Activated naive CD8-positive, alpha-beta T cell treated with anti-CD3 and anti-CD28 coated beads, Interleukin-2, amount 50 U/mL, for 24 hours (primary cell): ENCODE measurements around the gene SPINT2.

ENCODE experiments used
- ATAC-seq: fragments of 150-1000 bp; cut with Tn5 transposase; one replicate; pipeline ENCODE4 v1.10.0; 2021
- DNase-seq: peaks from one replicate; pipeline ENCODE4 v3.0.0; 2021
- H3K27ac Mint-ChIP-seq: one replicate; pipeline ENCODE4 v1.8.0; 2021; ENCODE audit warnings: mild to moderate bottlenecking, mixed read lengths
- H3K27me3 Mint-ChIP-seq: one replicate; pipeline ENCODE4 v1.8.0; 2021; ENCODE audit warnings: mixed read lengths
- H3K36me3 Mint-ChIP-seq: one replicate; pipeline ENCODE4 v1.8.0; 2021; ENCODE audit warnings: low read depth, mixed read lengths
- H3K4me1 Mint-ChIP-seq: one replicate; pipeline ENCODE4 v1.8.0; 2021; ENCODE audit warnings: mixed read lengths
- H3K4me3 Mint-ChIP-seq: one replicate; pipeline ENCODE4 v1.8.0; 2021; ENCODE audit warnings: mild to moderate bottlenecking, moderate library complexity, mixed read lengths
- H3K9me3 Mint-ChIP-seq: one replicate; pipeline ENCODE4 v1.8.0; 2021; ENCODE audit warnings: mixed read lengths

The SPINT2 gene

DNA sequence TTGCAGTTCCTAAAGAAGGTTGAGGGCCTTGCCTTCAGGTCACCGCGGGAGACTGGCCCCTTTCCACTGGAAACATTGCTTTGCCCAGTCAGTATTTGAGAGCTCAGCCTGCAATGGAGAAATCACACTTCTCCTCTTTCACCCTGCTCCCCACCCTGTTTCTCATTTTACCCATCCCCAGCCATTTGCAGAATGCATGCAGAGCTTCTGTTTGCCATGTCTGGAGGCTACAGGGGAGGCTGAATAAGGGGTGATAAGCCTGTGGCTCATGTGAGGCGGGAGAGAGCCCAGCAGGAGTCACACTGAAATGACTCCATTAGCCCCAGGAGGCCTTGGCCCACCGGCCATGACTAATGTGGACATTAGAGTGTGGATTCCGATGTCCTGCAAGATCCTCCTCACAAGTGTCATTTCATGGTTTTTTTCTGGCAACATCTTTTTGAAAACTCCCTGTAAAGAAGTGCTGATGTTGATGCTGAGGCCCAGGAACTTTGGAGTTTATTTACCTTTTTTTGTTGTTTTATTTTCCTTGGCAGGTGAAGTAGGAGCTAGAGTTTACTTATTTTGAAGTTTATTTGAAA is 6.3 kb downstream of the SPINT2 start:
- H3K4me3 Mint-ChIP-seq, result no peak overlapping the region
- DNase-seq, result no peak
- peaks cover 13% of the 10 kb centered on the region for H3K4me1 Mint-ChIP-seq
- H3K36me3 Mint-ChIP-seq, result no peaks in the 10 kb centered on the region
- no peaks in the 10 kb centered on the region for H3K27me3 Mint-ChIP-seq
- no peak for ATAC-seq
- H3K9me3 Mint-ChIP-seq, result no peaks in the 10 kb centered on the region
- no peak overlapping the region for H3K27ac Mint-ChIP-seq

GRCh38 chr19:38273499-38273898 is 9.1 kb downstream of the SPINT2 start:
- Mint-ChIP-seq H3K27me3 (no peaks in the 10 kb centered on the region), H3K4me1 (peaks cover 7% of the 10 kb centered on the region), H3K9me3 (no peaks in the 10 kb centered on the region), H3K4me3 (no peak overlapping the region), H3K27ac (no peak overlapping the region), H3K36me3 (no peaks in the 10 kb centered on the region)
- no peak for ATAC-seq
- no peak for DNase-seq

DNA sequence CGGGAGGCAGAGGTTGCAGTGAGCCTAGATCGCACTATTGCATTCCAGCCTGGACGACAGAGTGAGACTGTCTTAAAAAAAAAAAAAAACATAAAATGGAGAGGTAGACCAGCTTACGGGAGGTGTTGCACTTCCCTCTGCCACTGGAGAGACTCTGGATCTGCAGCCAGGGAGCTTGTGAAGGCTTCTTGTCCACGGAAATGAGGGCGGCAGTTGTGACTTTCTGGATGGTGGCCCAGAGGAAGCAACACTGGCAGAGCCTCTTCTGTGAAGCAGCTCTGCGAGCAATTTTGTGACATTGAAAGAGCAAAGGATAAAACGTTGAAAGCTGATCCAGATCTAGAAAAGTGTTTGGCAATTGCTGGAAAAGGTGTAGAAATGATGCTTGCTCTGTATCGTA is 10.4 kb downstream of the SPINT2 start:
- Mint-ChIP-seq H3K27me3 (no peaks in the 10 kb centered on the region), H3K4me3 (no peak overlapping the region), H3K27ac (no peak overlapping the region), H3K36me3 (no peaks in the 10 kb centered on the region), H3K9me3 (no peaks in the 10 kb centered on the region), H3K4me1 (peaks cover 7% of the 10 kb centered on the region)
- ATAC-seq (no peak), DNase-seq (no peak)

DNA sequence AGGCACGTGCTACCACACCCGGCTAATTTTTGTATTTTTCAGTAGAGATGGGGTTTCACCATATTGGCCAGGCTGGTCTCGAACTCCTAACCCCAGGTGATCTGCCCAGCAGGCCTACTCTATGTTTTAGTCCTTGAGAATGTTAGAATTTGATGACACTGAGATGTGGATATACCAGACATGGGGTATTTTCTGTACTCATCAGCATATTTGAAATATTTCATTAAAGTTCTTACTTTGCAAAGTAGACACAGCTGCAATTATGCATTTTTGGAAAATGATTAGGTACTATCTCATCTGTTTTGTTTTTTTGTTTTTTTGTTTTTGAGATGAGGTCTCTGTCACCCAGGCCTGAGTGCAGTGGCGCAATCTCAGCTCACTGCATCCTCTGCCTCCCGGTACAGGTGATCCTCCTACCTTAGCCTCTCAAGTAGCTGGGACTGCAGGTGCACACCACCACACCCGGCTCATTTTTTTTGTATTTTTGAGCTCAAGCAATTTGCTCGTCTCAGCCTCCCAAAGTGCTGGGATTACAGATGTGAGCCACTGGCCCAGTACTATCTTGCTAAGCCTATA is 12.7 kb downstream of the SPINT2 start:
- H3K27ac Mint-ChIP-seq, result no peak overlapping the region
- ATAC-seq (no peak), DNase-seq (no peak)
- H3K9me3 Mint-ChIP-seq, result no peaks in the 10 kb centered on the region
- H3K36me3 Mint-ChIP-seq, result no peaks in the 10 kb centered on the region
- no peaks in the 10 kb centered on the region for H3K27me3 Mint-ChIP-seq
- H3K4me3 Mint-ChIP-seq, result no peak overlapping the region
- H3K4me1 Mint-ChIP-seq, result peaks cover 5% of the 10 kb centered on the region

- H3K4me1 Mint-ChIP-seq, result peaks cover 7% of the 10 kb centered on the region
- no peaks in the 10 kb centered on the region for H3K27me3 Mint-ChIP-seq
- no peaks in the 10 kb centered on the region for H3K9me3 Mint-ChIP-seq
- H3K4me3 Mint-ChIP-seq, result no peak overlapping the region
- ATAC-seq (no peak), DNase-seq (no peak)
- no peak overlapping the region for H3K27ac Mint-ChIP-seq
- no peaks in the 10 kb centered on the region for H3K36me3 Mint-ChIP-seq
Observed at GRCh38 chr19:38277549-38277948, 13.2 kb downstream of the SPINT2 start.

DNA sequence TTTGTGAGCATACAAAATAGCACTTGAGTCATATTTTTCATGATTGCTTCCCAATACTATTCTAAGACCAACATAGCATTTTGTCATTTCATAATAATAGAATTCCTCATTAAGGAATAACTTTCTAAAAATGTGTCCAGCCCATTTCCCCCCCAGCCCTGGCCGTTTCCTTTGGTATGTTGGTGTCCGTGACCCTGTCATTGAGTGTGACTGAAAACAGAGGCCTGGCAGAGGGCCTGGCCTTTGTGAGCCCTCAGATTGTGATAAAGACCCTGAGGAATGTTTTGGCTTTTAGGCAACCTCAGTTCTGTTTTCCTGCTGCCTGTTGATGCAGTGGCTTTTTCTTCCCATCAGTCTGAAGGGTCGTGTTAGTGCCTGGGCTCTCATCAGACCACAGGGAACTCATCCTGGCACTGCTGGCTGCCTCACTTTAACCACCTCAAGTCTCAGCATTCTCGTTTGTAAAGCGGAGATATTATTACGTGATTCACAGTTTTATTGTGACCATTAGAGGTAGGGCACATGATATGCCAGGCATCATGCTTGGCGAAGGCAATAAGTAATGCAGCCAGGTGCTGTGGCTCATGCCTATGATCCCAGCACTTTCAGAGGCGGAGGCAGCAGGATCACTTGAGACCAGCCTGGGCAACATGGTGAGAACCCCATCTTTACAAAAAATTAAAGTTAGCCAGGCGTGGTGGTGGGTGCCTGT is 13.8 kb downstream of the SPINT2 start:
- no peak for DNase-seq
- H3K4me3 Mint-ChIP-seq, result no peak overlapping the region
- H3K9me3 Mint-ChIP-seq, result no peaks in the 10 kb centered on the region
- no peaks in the 10 kb centered on the region for H3K36me3 Mint-ChIP-seq
- no peak for ATAC-seq
- H3K4me1 Mint-ChIP-seq, result peaks cover 7% of the 10 kb centered on the region
- H3K27ac Mint-ChIP-seq, result no peak overlapping the region
- H3K27me3 Mint-ChIP-seq, result no peaks in the 10 kb centered on the region

DNA sequence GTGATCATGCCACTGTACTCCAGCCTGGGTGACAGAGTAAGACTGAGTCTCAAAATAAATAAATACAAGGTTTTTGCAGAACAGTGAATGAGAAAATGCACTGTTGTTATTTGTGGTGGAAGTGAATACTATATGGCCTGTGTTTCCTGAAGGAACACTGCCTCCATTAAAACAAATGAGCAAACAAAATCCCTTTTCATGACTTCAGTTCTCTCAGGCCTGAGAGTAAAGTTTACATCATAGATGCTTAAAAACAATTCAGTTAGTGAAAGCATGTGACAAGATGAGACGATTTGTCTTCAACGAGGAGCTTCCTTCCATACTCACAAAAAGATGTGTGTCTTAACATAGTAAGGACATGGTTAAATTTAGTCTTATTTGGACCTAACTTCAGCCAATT is 14.4 kb downstream of the SPINT2 start:
- Mint-ChIP-seq H3K4me1 (peaks cover 7% of the 10 kb centered on the region), H3K36me3 (no peaks in the 10 kb centered on the region)
- ATAC-seq, result no peak

DNA sequence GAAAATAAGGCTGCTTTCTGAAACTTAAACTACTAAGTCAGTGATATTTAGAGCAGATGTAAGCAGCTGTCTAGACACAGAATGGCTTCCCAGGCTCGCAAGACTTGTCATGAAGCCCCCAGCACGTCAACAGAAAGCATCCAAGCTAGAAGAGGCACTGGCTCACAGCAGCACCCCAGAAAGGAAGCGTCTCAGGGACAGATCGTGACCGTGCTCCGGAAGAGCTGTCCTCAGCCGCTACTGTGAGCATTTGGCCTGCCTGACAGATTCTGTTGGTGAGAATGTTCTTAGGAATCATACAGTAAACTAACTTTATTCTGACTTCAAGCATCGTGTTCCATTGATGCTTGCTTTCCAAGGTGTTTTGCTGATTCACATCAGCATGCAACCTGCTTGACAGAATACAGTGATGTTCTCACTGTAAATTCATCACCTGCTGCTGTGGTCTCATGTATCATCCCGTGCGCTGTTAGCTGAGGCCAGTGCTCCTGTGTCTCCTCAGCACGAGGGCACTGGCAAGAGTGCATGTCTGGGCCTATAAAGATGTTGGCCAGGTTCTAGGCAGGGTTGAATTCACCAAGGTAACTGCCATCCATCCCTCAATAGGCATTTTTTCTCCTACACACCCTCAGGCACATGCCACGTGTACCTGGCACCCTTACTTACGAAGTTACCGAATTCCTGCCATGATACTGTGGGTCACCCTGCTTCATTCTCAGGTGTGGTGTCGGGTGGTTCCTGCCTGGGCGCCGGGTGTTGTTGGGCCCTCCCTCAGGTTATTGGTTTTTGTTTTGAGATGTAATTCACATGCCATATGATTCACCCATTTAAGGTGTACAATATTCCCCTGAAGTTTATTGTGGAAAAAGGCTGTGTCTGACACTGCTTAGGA is 15.9 kb downstream of the SPINT2 start:
- no peak for ATAC-seq
- H3K27ac Mint-ChIP-seq, result no peak overlapping the region
- no peak overlapping the region for H3K4me3 Mint-ChIP-seq
- H3K4me1 Mint-ChIP-seq, result peaks cover 7% of the 10 kb centered on the region
- H3K9me3 Mint-ChIP-seq, result no peaks in the 10 kb centered on the region
- no peaks in the 10 kb centered on the region for H3K36me3 Mint-ChIP-seq
- DNase-seq, result no peak
- H3K27me3 Mint-ChIP-seq, result no peaks in the 10 kb centered on the region

More for the DNA sequence above, 14.4 kb downstream of the SPINT2 start:
- Mint-ChIP-seq H3K27ac (no peak overlapping the region), H3K27me3 (no peaks in the 10 kb centered on the region), H3K4me3 (no peak overlapping the region), H3K9me3 (no peaks in the 10 kb centered on the region)
- no peak for DNase-seq

DNA sequence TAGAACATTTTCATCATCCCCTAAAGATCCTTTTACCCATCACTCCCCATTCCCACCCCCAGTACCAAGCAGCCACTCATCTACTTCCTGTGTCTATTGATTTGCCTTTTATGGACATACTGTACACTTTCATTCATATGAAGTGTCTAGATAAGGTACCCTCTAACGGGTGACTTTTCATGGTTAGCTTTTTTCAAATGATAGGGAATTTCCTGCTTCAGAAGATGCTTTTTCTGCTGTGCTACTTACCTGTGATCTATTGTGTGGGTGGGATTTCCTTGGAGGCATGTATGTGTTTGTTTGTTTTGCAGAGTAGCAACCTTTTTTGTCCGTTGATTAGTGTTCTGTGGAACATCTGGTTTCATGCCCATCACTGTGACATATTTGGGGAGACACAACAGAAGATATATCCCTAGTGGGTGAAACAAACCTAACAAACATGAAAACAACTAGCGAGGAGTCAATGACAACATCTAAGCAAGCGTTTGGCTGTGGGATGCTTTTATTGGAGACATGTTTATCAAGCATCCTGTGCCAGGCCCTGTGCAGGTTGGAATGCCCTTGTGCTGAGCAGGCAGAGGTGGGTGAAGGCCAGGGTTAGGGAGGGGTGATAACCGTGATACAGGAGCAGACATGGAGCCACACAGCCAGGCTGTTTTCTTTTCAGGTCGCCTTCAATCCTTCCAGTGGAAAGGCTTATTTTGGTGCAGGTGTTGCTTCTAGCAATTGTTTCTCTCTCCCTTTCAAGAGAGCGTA is 17.6 kb downstream of the SPINT2 start:
- Mint-ChIP-seq H3K4me1 (peaks cover 7% of the 10 kb centered on the region), H3K27ac (peak overlapping the region; percentile 8), H3K4me3 (no peak overlapping the region), H3K9me3 (no peaks in the 10 kb centered on the region), H3K27me3 (no peaks in the 10 kb centered on the region), H3K36me3 (no peaks in the 10 kb centered on the region)
- ATAC-seq (peak; percentile 49), DNase-seq (no peak)

DNA sequence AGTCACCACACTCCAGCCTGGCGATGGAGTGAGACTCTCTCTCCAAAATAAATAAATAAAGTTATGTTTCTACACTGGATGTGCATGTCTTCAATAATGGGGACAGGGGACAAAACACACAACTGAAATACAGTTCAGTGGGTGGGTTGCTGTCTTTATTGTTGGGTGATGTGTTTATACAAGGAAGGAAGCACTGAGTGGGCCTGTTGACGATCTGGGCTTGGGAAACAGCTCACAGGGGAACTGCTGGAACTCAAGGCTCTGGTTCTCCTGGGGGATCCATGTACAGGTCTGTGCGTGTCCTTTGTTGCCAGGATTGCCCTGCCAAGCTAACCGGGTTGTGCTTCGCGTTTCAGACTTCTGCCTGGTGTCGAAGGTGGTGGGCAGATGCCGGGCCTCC is 18.9 kb downstream of the SPINT2 start:
- DNase-seq (no peak), ATAC-seq (no peak)
- peaks cover 7% of the 10 kb centered on the region for H3K4me1 Mint-ChIP-seq
- H3K27me3 Mint-ChIP-seq, result no peaks in the 10 kb centered on the region
- no peaks in the 10 kb centered on the region for H3K9me3 Mint-ChIP-seq
- no peak overlapping the region for H3K27ac Mint-ChIP-seq
- H3K36me3 Mint-ChIP-seq, result no peaks in the 10 kb centered on the region
- no peak overlapping the region for H3K4me3 Mint-ChIP-seq

GRCh38 chr19:38284422-38284821 is 20.0 kb downstream of the SPINT2 start:
- H3K4me3 Mint-ChIP-seq, result no peak overlapping the region
- H3K36me3 Mint-ChIP-seq, result no peaks in the 10 kb centered on the region
- peaks cover 7% of the 10 kb centered on the region for H3K4me1 Mint-ChIP-seq
- H3K9me3 Mint-ChIP-seq, result no peaks in the 10 kb centered on the region
- no peak for ATAC-seq
- no peaks in the 10 kb centered on the region for H3K27me3 Mint-ChIP-seq
- DNase-seq, result no peak
- H3K27ac Mint-ChIP-seq, result no peak overlapping the region

- H3K27me3 Mint-ChIP-seq, result no peaks in the 10 kb centered on the region
- peaks cover 7% of the 10 kb centered on the region for H3K4me1 Mint-ChIP-seq
- ATAC-seq, result no peak
Observed at GRCh38 chr19:38285567-38285966, 21.2 kb downstream of the SPINT2 start.

GRCh38 chr19:38287604-38288003 is 23.2 kb downstream of the SPINT2 start:
- Mint-ChIP-seq H3K27me3 (no peaks in the 10 kb centered on the region), H3K4me1 (no peaks in the 10 kb centered on the region), H3K4me3 (no peak overlapping the region), H3K9me3 (no peaks in the 10 kb centered on the region), H3K36me3 (no peaks in the 10 kb centered on the region), H3K27ac (no peak overlapping the region)
- DNase-seq (no peak), ATAC-seq (no peak)

More at GRCh38 chr19:38285567-38285966, 21.2 kb downstream of the SPINT2 start:
- Mint-ChIP-seq H3K36me3 (no peaks in the 10 kb centered on the region), H3K27ac (no peak overlapping the region), H3K9me3 (no peaks in the 10 kb centered on the region), H3K4me3 (no peak overlapping the region)
- no peak for DNase-seq
